ENCODE measurements around the gene GTF3A. TPM values are rescaled to one million over a fixed set of nuclear protein-coding genes. Genes with fewer than 3 reads are reported as not detected.

Gene GTF3A
- total and polyA plus RNA-seq, 8 donors, result 53.4 to 220 (median 117) TPM

GRCh38 chr13:27409013-27409412, 15.4 kb upstream of the GTF3A start:
- 77 to 92% (median 88%) methylated on average over 2 of the region's 2 CpGs for WGBS, 5 donors
- no peaks in the 10 kb centered on the region for H3K9me3 ChIP-seq
- intact Hi-C loops (cut with DNase I; ENCODE audit: low total_unique reads), result no loop called here
- TF ChIP-seq POLR2AphosphoS5 (IDR thresholded peaks at IDR 0.05) (no peak), EP300 (IDR thresholded peaks at IDR 0.05) (no peak), CTCF (IDR thresholded peaks at IDR 0.05) (no peak), POLR2A (IDR thresholded peaks at IDR 0.05) (no peak)
- H3K27me3 ChIP-seq, result no peaks in the 10 kb centered on the region
- H3K36me3 ChIP-seq, result no peaks in the 10 kb centered on the region
- no peak overlapping the region for H3K27ac ChIP-seq
- DNase-seq, result no peak
- H3K4me1 ChIP-seq, result peaks cover 7 to 26% (median 19%) of the 10 kb centered on the region in 4 donors
- no peak overlapping the region for H3K4me3 ChIP-seq

- no peak overlapping the region for H3K4me3 ChIP-seq
- intact Hi-C loops (cut with DNase I; ENCODE audit: low total_unique reads), result no loop called here
- DNase-seq, result no peak
- no peak for TF ChIP-seq POLR2A (IDR thresholded peaks at IDR 0.05)
- no peak for TF ChIP-seq CTCF (IDR thresholded peaks at IDR 0.05)
- TF ChIP-seq EP300 (IDR thresholded peaks at IDR 0.05), result no peak
- no peak for TF ChIP-seq POLR2AphosphoS5 (IDR thresholded peaks at IDR 0.05)
- H3K27me3 ChIP-seq, result no peaks in the 10 kb centered on the region
- H3K4me1 ChIP-seq, result peaks cover 0 to 6% (median 2%) of the 10 kb centered on the region in 4 donors
- WGBS, 5 donors, result 63 to 78% (median 71%) methylated on average over 3 of the region's 3 CpGs
- no peaks in the 10 kb centered on the region for H3K9me3 ChIP-seq
- no peak overlapping the region for H3K27ac ChIP-seq
- H3K36me3 ChIP-seq, result no peaks in the 10 kb centered on the region
These were observed 13.1 kb upstream of the GTF3A start for GRCh38 chr13:27411341-27411740.

DNA sequence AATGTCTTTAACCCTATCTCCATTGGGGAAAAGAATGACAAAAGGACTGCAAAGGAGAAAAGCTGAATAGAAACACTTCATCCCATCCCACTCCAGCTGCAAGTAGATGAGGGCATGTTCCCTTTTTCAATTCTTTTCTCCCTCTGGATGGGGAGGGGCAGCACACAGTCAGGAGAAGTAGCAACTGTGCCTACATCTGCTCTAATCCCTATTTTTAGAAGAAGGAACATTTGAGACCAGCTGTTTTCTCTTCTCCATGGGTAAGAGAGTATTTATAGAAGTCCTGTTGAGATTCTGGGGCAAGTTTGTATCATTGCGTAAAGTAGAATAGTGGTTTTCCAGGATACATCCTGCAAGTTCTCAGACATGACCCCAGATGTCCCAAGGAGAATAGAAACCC, 9.3 kb upstream of the GTF3A start:
- no peak overlapping the region for H3K27ac ChIP-seq
- no peaks in the 10 kb centered on the region for H3K9me3 ChIP-seq
- TF ChIP-seq EP300 (IDR thresholded peaks at IDR 0.05) (no peak), POLR2A (IDR thresholded peaks at IDR 0.05) (no peak), POLR2AphosphoS5 (IDR thresholded peaks at IDR 0.05) (no peak), CTCF (IDR thresholded peaks at IDR 0.05) (no peak)
- intact Hi-C loops (cut with DNase I; ENCODE audit: low total_unique reads), result no loop called here
- no peak overlapping the region for H3K4me3 ChIP-seq
- peaks cover 0 to 3% (median 0%) of the 10 kb centered on the region in 4 donors for H3K4me1 ChIP-seq
- DNase-seq, result no peak
- H3K36me3 ChIP-seq, result no peaks in the 10 kb centered on the region
- no peaks in the 10 kb centered on the region for H3K27me3 ChIP-seq
- 70 to 94% (median 79%) methylated on average over 1 of the region's 1 CpG for WGBS, 5 donors

GRCh38 chr13:27419328-27419727, 5.1 kb upstream of the GTF3A start:
- no peak overlapping the region for H3K4me3 ChIP-seq
- H3K4me1 ChIP-seq, result peaks cover 0 to 10% (median 7%) of the 10 kb centered on the region in 4 donors
- no peaks in the 10 kb centered on the region for H3K9me3 ChIP-seq
- intact Hi-C loops (cut with DNase I; ENCODE audit: low total_unique reads), result no loop called here
- no peak for DNase-seq
- H3K27me3 ChIP-seq, result no peaks in the 10 kb centered on the region
- WGBS, 5 donors, result 85 to 96% (median 90%) methylated on average over 1 of the region's 1 CpG
- H3K36me3 ChIP-seq, result no peaks in the 10 kb centered on the region
- TF ChIP-seq CTCF (IDR thresholded peaks at IDR 0.05), result no peak
- no peak for TF ChIP-seq POLR2AphosphoS5 (IDR thresholded peaks at IDR 0.05)
- no peak for TF ChIP-seq EP300 (IDR thresholded peaks at IDR 0.05)
- no peak for TF ChIP-seq POLR2A (IDR thresholded peaks at IDR 0.05)
- H3K27ac ChIP-seq, result no peak overlapping the region

All from stomach (tissue), 9 donors.